Activated CD8-positive, alpha-beta T cell treated with anti-CD3 and anti-CD28 coated beads, Interleukin-2, amount 10 ng/mL, durations not matched to agents 7 days and 5 days (primary cell): ENCODE data around the gene ITIH3. TPM values are rescaled to one million over a fixed set of nuclear protein-coding genes. Genes with fewer than 3 reads are reported as not detected.

ENCODE experiments used
- ATAC-seq: fragments of 150-1000 bp; cut with Tn5 transposase; one replicate; pipeline ENCODE4 v1.10.0; 2021; ENCODE audit warnings: moderate library complexity
- CTCF ChIA-PET: fragments of 350-600 bp; sonication (Branson Sonifier 250); formaldehyde crosslinking; loops from one replicate; lab custom pipeline; 2021; ENCODE audit warnings: antibody characterized with exemption; lab: Charles Lee
- POLR2A ChIA-PET: fragments of 350-600 bp; sonication (Branson Sonifier 250); formaldehyde crosslinking; loops from one replicate; lab custom pipeline; 2021; ENCODE audit warnings: antibody characterized with exemption; lab: Charles Lee
- DNase-seq: peaks from one replicate; pipeline ENCODE4 v3.0.0-alpha.2; 2020
- H3K27ac Mint-ChIP-seq: one replicate; pipeline ENCODE4 v1.8.0; 2021; ENCODE audit warnings: mild to moderate bottlenecking, mixed read lengths
- H3K27me3 Mint-ChIP-seq: one replicate; pipeline ENCODE4 v1.8.0; 2021; ENCODE audit warnings: low read depth, mixed read lengths
- H3K36me3 Mint-ChIP-seq: one replicate; pipeline ENCODE4 v1.8.0; 2021; ENCODE audit warnings: low read depth, mixed read lengths
- H3K4me1 Mint-ChIP-seq: one replicate; pipeline ENCODE4 v1.8.0; 2021; ENCODE audit warnings: low read depth, mixed read lengths
- H3K4me3 Mint-ChIP-seq: one replicate; pipeline ENCODE4 v1.8.0; 2021; ENCODE audit warnings: mild to moderate bottlenecking, mixed read lengths
- H3K9me3 Mint-ChIP-seq: one replicate; pipeline ENCODE4 v1.8.0; 2022; ENCODE audit warnings: mixed read lengths; ENCODE audit not compliant: insufficient read depth
- total RNA-seq, 2 experiments: library from RNA; stranded (reverse); gene quantifications; one replicate each; pipeline ENCODE4 v1.2.3, GENCODE V29; 2021

Gene ITIH3
- total RNA-seq, 2 experiments from 2014 or later = not detected

- H3K9me3 Mint-ChIP-seq = no peaks in the 10 kb centered on the region
- CTCF ChIA-PET = no interaction called here
Observed at GRCh38 chr3:52817860-52818259, 23.3 kb downstream of the ITIH3 start.

DNA sequence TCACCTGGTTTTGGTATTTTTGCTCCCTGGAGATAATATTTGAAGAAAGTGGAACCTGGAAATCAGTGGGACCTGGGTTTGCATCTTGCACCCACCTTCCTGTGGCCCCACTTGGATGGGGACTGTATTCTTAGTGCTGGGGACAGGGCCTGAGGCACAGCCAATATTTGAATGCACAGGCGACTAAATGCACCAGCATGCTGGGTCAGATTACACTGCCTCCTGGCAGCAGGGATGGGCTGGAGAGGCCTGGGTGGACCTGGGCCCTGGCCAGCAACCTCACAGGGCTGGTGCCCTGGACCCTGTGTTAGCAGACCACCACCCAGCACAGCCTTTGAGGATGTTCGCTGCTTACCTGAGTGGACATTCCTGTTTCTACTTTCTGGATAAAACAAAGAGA is 25.3 kb downstream of the ITIH3 start:
- H3K27me3 Mint-ChIP-seq = no peaks in the 10 kb centered on the region
- H3K4me3 Mint-ChIP-seq = no peak overlapping the region
- no peaks in the 10 kb centered on the region for H3K9me3 Mint-ChIP-seq
- ATAC-seq (no peak), DNase-seq (no peak)
- no peaks in the 10 kb centered on the region for H3K36me3 Mint-ChIP-seq
- no peaks in the 10 kb centered on the region for H3K4me1 Mint-ChIP-seq
- POLR2A ChIA-PET = no interaction called here
- H3K27ac Mint-ChIP-seq = no peak overlapping the region
- CTCF ChIA-PET = interaction anchor here (0.7 to 1.9 kb wide), 7 partner anchors 8 to 115 kb away, joined by 3 to 9 read pairs (median 5); partner anchors contain the start of gene ITIH4

More at GRCh38 chr3:52817860-52818259, 23.3 kb downstream of the ITIH3 start:
- DNase-seq (no peak), ATAC-seq (no peak)
- POLR2A ChIA-PET = no interaction called here
- no peak overlapping the region for H3K27ac Mint-ChIP-seq
- H3K4me3 Mint-ChIP-seq = no peak overlapping the region
- no peaks in the 10 kb centered on the region for H3K36me3 Mint-ChIP-seq
- no peaks in the 10 kb centered on the region for H3K27me3 Mint-ChIP-seq
- no peaks in the 10 kb centered on the region for H3K4me1 Mint-ChIP-seq

GRCh38 chr3:52820736-52821135 is 26.1 kb downstream of the ITIH3 start:
- H3K4me1 Mint-ChIP-seq = no peaks in the 10 kb centered on the region
- ATAC-seq = peak; percentile 58
- peaks cover 3% of the 10 kb centered on the region for H3K36me3 Mint-ChIP-seq
- no peaks in the 10 kb centered on the region for H3K27me3 Mint-ChIP-seq
- CTCF ChIA-PET = interaction anchor here (0.5 to 1.9 kb wide), 14 partner anchors 9 to 114 kb away, joined by 3 to 9 read pairs (median 5); partner anchors contain the start of genes ITIH4, NEK4 and STIMATE
- no peak overlapping the region for H3K4me3 Mint-ChIP-seq
- H3K27ac Mint-ChIP-seq = no peak overlapping the region
- DNase-seq = peak; percentile 38
- POLR2A ChIA-PET = no interaction called here
- H3K9me3 Mint-ChIP-seq = no peaks in the 10 kb centered on the region

DNA sequence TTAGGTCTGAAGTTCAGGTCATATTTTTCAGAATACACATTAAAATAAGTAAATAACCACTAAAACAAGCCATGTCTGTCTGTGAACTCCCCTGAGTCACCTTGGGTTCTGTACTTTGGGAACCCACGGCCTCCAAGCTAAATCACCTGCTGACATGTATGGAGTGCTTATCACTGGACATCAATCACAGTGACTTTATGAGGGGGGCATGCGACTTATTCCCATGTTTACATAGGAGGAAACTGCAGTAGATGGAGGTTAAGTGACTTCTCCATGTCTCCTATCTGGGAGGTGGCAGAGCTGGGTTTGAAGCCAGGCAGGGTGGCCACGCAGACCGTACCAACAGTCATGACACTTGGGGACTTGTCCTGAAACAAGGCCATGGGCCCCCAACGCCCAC is 27.8 kb downstream of the ITIH3 start:
- no peak overlapping the region for H3K4me3 Mint-ChIP-seq
- ChIA-PET POLR2A (interaction anchor here (0.6 kb wide), 1 partner anchor 135 kb away, joined by 5 read pairs; no protein-coding TSS in a partner anchor), CTCF (interaction anchor here (1.1 kb wide), 1 partner anchor 30 kb away, joined by 4 read pairs; no protein-coding TSS in a partner anchor)
- no peaks in the 10 kb centered on the region for H3K27me3 Mint-ChIP-seq
- no peaks in the 10 kb centered on the region for H3K9me3 Mint-ChIP-seq
- no peak for ATAC-seq
- no peaks in the 10 kb centered on the region for H3K4me1 Mint-ChIP-seq
- no peak overlapping the region for H3K27ac Mint-ChIP-seq
- H3K36me3 Mint-ChIP-seq = peaks cover 3% of the 10 kb centered on the region
- DNase-seq = no peak

DNA sequence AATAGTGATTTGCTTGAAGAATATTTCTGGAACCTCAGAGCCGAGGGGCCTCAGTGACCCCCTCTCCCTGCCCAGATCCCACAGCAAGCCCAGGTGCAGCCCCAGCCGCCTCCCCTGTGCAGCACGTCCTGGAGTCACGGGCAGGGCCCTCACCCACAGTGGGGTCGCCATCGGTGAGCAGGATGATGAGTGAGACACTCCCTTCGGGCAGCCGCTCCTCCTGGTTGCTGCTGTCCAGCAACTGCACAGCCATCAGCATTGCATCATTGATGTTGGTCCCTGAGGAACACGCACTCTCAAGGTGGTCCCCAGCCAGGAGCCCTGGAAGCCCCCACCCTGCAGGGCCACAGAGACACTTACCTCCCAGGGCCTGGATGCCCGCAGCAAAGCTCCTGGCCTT is 29.4 kb downstream of the ITIH3 start:
- POLR2A ChIA-PET = no interaction called here
- Mint-ChIP-seq H3K4me3 (no peak overlapping the region), H3K27ac (no peak overlapping the region), H3K4me1 (no peaks in the 10 kb centered on the region), H3K9me3 (no peaks in the 10 kb centered on the region), H3K36me3 (peaks cover 3% of the 10 kb centered on the region), H3K27me3 (no peaks in the 10 kb centered on the region)
- CTCF ChIA-PET = no interaction called here
- no peak for ATAC-seq
- no peak for DNase-seq

- no peaks in the 10 kb centered on the region for H3K27me3 Mint-ChIP-seq
- no peak for DNase-seq
- no peak overlapping the region for H3K27ac Mint-ChIP-seq
- H3K9me3 Mint-ChIP-seq = no peaks in the 10 kb centered on the region
- ATAC-seq = no peak
- no peak overlapping the region for H3K4me3 Mint-ChIP-seq
- H3K4me1 Mint-ChIP-seq = peaks cover 16% of the 10 kb centered on the region
- CTCF ChIA-PET = no interaction called here
- POLR2A ChIA-PET = no interaction called here
- peaks cover 3% of the 10 kb centered on the region for H3K36me3 Mint-ChIP-seq
Observed at GRCh38 chr3:52827441-52827840, 32.8 kb downstream of the ITIH3 start.

DNA sequence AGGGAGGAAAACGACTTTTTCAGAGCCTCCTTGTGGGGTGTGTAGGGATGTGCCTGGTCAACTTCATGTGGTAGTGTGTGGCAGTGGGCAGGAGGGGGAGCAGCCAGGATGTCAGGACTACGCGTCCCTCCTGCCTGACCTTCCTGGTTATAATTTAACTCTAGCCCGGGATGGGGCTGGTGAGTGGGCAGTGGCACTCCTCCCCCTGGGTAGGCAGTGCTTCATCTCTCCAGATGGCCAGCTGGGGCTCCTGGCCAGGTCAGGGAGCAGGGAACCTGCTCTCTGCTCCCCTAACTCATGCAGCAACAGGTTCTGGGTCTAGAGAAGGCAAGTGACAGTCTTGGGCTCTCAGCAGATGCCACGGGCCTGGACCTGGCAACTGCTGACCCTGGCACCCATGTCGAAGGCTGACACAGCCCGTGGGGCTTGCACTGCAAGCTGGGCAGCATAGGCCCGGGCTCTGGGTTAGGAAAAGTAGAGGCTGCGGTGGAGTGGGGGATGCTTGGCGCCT is 33.3 kb downstream of the ITIH3 start:
- CTCF ChIA-PET = no interaction called here
- peaks cover 16% of the 10 kb centered on the region for H3K4me1 Mint-ChIP-seq
- no peaks in the 10 kb centered on the region for H3K27me3 Mint-ChIP-seq
- DNase-seq (no peak), ATAC-seq (no peak)
- H3K27ac Mint-ChIP-seq = no peak overlapping the region
- no peaks in the 10 kb centered on the region for H3K9me3 Mint-ChIP-seq
- POLR2A ChIA-PET = no interaction called here
- peaks cover 3% of the 10 kb centered on the region for H3K36me3 Mint-ChIP-seq
- H3K4me3 Mint-ChIP-seq = no peak overlapping the region

- Mint-ChIP-seq H3K36me3 (peaks cover 3% of the 10 kb centered on the region), H3K4me1 (peaks cover 16% of the 10 kb centered on the region), H3K4me3 (no peak overlapping the region), H3K27ac (no peak overlapping the region), H3K27me3 (no peaks in the 10 kb centered on the region), H3K9me3 (no peaks in the 10 kb centered on the region)
- ATAC-seq = no peak
- POLR2A ChIA-PET = no interaction called here
- no peak for DNase-seq
- CTCF ChIA-PET = interaction anchor here (1.7 kb wide), 1 partner anchor 9 kb away, joined by 4 read pairs; no protein-coding TSS in a partner anchor
Observed at GRCh38 chr3:52829482-52829881, 34.9 kb downstream of the ITIH3 start.

DNA sequence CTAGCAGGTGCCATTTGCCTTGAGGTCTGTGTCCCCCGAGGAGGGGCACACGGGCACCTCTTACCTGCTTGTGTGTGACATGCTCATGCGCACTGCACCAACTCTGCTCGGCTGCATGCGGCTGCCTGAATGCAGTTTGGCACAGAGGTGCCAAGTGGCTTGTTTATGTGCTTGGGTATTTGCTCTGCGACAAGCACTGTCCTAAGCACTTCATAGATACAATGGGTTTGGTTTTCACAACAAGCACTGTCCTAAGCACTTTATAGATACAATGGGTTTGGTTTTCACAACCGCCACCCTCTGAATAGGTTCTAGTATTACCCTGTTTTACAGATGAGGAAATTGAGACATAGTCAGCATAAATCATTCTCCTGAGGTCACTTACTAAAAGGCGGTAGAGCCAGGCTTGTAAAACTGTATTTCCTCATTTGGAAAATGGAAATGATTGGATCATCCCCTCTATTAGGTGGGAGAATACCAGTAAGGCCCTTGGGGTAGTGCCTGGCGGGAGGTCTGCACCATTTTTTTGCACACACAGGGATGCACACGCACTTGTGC is 35.4 kb downstream of the ITIH3 start:
- Mint-ChIP-seq H3K27ac (no peak overlapping the region), H3K36me3 (peaks cover 2% of the 10 kb centered on the region), H3K9me3 (no peaks in the 10 kb centered on the region), H3K27me3 (no peaks in the 10 kb centered on the region), H3K4me1 (peaks cover 16% of the 10 kb centered on the region), H3K4me3 (no peak overlapping the region)
- DNase-seq (no peak), ATAC-seq (no peak)
- POLR2A ChIA-PET = no interaction called here
- CTCF ChIA-PET = interaction anchor here (1.7 kb wide), 1 partner anchor 9 kb away, joined by 4 read pairs; no protein-coding TSS in a partner anchor

- DNase-seq = no peak
- no peak for ATAC-seq
- H3K4me1 Mint-ChIP-seq = peaks cover 16% of the 10 kb centered on the region
- ChIA-PET CTCF (interaction anchor here (1.7 kb wide), 1 partner anchor 10 kb away, joined by 4 read pairs; no protein-coding TSS in a partner anchor), POLR2A (no interaction called here)
- H3K4me3 Mint-ChIP-seq = no peak within 1 kb of the TSS
- H3K27me3 Mint-ChIP-seq = no peaks in the 10 kb centered on the region
- no peaks in the 10 kb centered on the region for H3K9me3 Mint-ChIP-seq
- H3K27ac Mint-ChIP-seq = no peak within 1 kb of the TSS
- H3K36me3 Mint-ChIP-seq = no peaks in the 10 kb centered on the region
Observed at GRCh38 chr3:52830535-52831258, 36.1 kb downstream of the ITIH3 start, which contains the start of gene ITIH4. ITIH4 (minus strand) TSS chr3:52830672; CDS start chr3:52830642, 30 bp downstream.

DNA sequence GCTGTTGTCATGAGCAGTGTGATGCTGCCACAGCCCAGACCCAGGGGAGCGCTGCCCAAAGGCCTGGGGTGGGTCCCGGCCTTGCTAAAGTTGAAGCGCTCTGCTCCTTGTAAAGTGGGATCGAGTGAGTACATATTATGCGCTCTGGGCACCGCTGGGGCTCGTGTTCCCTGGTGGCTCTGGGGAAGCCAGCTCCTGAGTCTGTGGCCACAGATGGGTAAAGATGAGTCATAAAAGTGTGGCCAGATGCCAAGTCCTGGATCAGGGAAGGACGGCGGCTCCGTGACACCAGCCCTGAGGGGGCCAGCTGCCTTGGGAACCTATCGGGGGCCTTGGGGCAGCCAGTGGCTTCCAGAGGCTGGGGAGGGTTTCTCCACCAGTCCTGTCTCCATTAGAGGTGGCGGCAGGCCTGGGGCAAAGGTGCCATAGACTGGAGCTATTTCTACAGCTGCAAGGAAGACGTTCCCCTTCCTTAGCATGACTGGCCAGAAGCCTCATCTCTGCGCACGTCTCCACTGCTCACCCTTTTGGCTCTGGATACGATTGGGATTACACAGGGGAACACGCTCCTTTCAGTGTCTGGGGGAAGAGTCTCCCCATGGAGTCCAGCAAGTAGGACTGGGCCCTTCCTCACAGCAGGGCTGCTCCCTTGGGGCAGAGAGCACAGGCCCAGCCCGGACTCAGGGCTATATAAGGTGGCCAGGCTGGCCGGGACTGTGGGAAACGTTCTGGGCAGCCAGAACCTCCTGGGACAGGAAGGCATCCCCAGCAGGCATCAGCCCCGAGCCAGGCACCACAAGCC is 37.1 kb downstream of the ITIH3 start:
- ATAC-seq (no peak), DNase-seq (no peak)
- no peak overlapping the region for H3K4me3 Mint-ChIP-seq
- POLR2A ChIA-PET = no interaction called here
- peaks cover under 1% of the 10 kb centered on the region for H3K36me3 Mint-ChIP-seq
- CTCF ChIA-PET = interaction anchor here (0.5 kb wide), 1 partner anchor 389 kb away, joined by 3 read pairs; no protein-coding TSS in a partner anchor
- peaks cover 24% of the 10 kb centered on the region for H3K4me1 Mint-ChIP-seq
- H3K9me3 Mint-ChIP-seq = no peaks in the 10 kb centered on the region
- H3K27ac Mint-ChIP-seq = no peak overlapping the region
- no peaks in the 10 kb centered on the region for H3K27me3 Mint-ChIP-seq
